A172 (cell line): Measurements from ENCODE around the gene AMN1. TPM values are rescaled to one million over a fixed set of nuclear protein-coding genes. Genes with fewer than 3 reads are reported as not detected.
"Not testable (repeated sequence)": the region's sequence is repeated elsewhere in the genome, so short reads cannot be mapped to it uniquely, and the experiment has no call there.

Experiments used
- DNase-seq: peaks from one replicate; pipeline ENCODE4 v3.0.0-alpha.2; 2015; ENCODE audit warnings: low spot score
- total RNA-seq: library from RNA; depleted of rRNA; stranded (reverse); fragments of >200 nt; shearing (Covaris generic); gene quantifications from 2 replicates; pipeline ENCODE4 v1.2.3, GENCODE V29; 2014

The AMN1 gene
- total RNA-seq, 1 experiment from 2014 or later: 21.5 TPM

- peak; percentile 99 for DNase-seq
Measured at GRCh38 chr12:31733549-31734432, 5.0 kb upstream of the AMN1 start.

DNA sequence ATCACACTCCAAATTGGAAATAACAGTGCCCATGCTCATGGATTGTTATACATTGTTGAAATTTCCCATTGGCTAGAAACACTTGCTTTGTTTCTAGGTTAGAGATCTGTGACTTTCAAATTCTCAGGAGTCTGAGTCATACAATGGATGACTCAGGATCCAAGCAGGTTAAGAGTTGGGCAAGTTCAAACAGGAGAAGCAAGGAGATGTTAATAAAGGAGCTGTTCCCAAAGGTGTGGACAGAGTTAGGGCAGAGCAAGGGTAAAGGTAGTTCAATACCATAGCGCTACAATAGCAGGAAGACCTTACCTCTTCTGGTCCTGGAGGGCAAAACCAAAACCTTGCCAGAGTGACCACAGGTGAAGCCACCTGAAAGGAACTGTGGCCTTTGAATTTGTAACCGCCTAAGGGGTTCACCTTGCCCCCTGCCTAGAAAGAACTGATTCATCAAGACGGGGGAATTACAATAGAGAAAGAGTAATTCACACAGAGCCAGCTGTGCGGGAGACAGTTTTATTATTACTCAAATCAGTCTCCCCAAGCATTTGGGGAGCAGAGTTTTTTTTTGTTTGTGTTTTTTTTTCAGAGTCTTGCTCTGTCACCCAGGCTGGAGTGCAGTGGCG lies 4.2 kb upstream of the AMN1 start:
- DNase-seq: peak; percentile 95

GRCh38 chr12:31731203-31731602 lies 2.4 kb upstream of the AMN1 start:
- not testable (repeated sequence) for DNase-seq

GRCh38 chr12:31729705-31730104 lies 884 bp upstream of the AMN1 start:
- no peak for DNase-seq

- DNase-seq: peak; percentile 35
Measured at GRCh38 chr12:31728289-31728916, 418 bp downstream of the AMN1 start.

- no peak for DNase-seq
Measured at GRCh38 chr12:31727192-31727591, 1.6 kb downstream of the AMN1 start.

DNA sequence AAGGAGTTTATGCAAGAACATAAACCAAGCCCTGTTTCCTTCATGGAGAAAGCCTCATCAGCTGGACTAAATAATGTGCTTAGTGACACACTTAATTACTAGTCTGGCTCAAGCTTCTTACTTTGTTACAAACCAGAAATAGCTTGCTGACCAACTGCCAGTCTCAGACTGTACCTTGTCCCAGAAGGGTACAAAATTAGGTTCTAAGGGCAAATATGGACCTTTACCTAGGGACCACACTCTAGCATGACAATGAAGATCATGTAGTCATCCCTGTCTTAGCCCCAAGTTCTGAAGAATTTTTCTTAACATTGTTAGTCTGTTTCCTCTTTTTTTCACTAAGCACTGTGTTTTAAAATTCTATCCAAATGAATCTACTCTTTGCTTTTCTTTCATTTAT lies 2.2 kb downstream of the AMN1 start:
- no peak for DNase-seq

GRCh38 chr12:31724557-31724956 lies 4.3 kb downstream of the AMN1 start:
- no peak for DNase-seq

GRCh38 chr12:31722580-31722979 lies 6.2 kb downstream of the AMN1 start:
- DNase-seq: no peak

- not testable (repeated sequence) for DNase-seq
Measured at GRCh38 chr12:31718542-31719198, 10.2 kb downstream of the AMN1 start.

- not testable (repeated sequence) for DNase-seq
Measured at GRCh38 chr12:31716998-31717397, 11.8 kb downstream of the AMN1 start.

DNA sequence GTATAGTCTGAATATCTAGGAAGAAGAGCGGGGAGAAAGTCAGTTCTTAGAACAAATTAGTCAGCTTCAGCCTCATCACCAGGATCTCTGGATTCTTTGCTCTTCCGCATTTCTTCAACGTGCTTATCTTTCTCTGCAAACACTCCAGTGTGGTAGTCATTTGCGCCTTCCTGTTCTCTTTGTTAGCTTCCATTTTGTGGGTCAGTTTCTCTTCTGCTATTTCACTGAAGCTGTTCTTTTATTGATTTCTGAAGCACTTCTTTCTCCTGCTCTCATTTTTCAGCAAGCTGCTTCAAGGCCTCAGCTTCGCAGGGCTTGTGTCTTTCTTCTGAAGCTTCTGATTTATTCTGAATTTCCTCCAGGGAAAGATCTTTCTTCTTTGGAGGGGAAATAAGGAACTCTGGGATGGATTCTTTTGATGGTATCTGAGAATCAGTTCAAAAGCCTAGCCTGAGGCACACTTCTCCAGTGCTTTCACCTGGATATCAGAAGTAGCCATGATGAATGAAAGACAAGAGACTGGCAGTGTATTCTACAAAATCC lies 13.5 kb downstream of the AMN1 start:
- no peak for DNase-seq

DNA sequence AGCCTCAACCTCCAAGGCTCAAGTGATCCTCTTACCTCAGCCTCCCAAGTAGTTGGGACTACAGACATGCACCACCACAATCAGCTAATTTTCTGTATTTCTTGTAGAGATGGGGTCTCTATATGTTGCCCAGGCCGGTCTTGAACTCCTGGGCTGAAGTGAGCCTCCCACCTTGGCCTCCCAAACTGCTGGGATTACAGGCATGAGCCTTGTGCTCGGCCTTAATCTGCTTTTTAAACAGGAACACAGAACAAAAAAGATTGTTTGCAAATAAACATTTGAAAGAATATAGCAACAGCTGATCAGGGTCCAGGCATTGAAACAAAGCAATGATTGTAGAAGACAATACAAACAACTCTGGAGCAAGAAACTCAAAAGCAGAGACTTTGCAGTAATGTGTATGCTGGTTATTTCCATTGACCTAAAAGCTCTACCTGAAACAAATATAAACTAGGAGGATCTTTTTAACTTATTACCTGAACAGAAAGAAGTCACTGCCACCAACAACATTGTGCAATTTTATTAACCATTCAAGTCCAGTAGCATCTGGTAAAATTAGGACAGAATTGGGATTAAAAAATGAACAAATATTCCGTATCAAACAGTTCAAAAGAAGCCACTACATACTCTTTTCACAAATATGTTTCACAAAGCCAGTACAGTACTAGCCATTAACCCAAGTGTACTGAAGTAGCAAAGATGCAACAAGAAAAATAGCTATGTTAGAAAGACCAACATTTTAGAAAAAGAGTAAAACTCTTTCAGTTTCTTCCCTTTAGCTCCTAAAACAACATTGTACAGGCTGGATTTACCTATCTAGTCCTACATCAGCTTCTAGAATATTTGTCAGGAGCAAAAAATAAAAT lies 14.2 kb downstream of the AMN1 start:
- no peak for DNase-seq

DNA sequence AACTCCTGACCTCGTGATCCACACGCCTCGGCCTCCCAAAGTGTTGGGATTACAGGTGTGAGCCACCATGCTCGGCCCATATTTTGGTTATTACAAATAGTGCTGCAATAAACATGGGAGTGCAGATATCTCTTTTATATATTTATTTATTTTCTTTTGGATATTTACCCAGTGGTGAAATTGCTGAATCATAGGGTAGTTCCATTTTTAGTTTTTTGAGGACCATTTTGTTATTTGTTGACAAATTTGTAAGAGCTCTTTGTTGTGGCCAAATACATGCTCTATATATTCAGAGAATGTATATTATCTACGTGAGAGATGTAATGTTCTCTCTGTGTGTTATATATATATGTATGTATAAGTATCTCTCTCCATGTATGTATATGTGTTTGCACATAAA lies 15.9 kb downstream of the AMN1 start:
- no peak for DNase-seq

- DNase-seq: no peak
Measured at GRCh38 chr12:31710021-31710818, 18.6 kb downstream of the AMN1 start.

GRCh38 chr12:31708118-31708517 lies 20.7 kb downstream of the AMN1 start:
- DNase-seq: not testable (repeated sequence)

- no peak for DNase-seq
Measured at GRCh38 chr12:31705621-31706020, 23.2 kb downstream of the AMN1 start.

GRCh38 chr12:31702047-31702446 lies 26.8 kb downstream of the AMN1 start:
- DNase-seq: peak; percentile 18

DNA sequence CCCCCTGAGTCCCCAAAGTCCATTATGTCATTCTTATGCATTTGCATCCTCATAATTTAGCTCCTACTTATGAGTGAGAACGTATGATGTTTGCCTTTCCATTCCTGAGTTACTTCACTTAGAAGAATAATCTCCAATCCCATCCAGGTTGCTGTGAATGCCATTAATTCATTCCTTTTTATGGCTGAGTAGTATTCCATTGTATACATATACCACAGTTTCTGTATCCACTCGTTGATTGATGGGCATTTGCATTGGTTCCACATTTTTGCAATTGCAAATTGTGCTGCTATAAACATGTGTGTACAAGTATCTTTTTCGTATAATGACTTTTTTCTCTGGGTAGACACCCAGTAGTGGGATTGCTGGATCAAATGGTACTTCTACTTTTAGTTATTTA lies 38.9 kb downstream of the AMN1 start:
- not testable (repeated sequence) for DNase-seq

DNA sequence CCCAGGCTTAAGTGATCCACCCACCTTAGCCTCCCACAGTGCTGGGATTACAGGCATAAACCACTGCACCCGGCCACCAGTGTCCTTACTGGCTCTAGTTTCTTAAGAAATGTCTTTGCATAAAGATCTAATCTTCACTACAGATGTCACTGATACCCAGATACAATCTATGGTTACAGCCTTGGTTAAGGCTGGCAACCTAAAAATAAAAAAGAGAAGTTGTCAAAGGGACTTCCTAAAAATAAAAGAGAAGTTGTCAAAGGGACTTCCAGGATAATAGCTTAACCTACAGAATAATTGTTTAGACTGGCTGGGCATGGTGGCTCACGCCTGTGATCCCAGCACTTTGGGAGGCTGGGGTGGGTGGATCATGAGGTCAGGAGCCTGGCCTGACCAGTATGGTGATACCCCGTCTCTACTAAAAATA lies 41.7 kb downstream of the AMN1 start:
- DNase-seq: no peak
